Stimulated activated CD8-positive, alpha-beta memory T cell treated with anti-CD3 and anti-CD28 coated beads, Interleukin-4, amount 100 ng/mL, for 4 hours (primary cell): ENCODE results near the gene CRB2.

Source experiments
- DNase-seq, 2 donors: peaks; one replicate each; pipeline ENCODE4 v3.0.0-alpha.2; 2020; ENCODE audit warnings: low read depth in 2 of 2, low spot score in 1 of 2

Gene CRB2

DNA sequence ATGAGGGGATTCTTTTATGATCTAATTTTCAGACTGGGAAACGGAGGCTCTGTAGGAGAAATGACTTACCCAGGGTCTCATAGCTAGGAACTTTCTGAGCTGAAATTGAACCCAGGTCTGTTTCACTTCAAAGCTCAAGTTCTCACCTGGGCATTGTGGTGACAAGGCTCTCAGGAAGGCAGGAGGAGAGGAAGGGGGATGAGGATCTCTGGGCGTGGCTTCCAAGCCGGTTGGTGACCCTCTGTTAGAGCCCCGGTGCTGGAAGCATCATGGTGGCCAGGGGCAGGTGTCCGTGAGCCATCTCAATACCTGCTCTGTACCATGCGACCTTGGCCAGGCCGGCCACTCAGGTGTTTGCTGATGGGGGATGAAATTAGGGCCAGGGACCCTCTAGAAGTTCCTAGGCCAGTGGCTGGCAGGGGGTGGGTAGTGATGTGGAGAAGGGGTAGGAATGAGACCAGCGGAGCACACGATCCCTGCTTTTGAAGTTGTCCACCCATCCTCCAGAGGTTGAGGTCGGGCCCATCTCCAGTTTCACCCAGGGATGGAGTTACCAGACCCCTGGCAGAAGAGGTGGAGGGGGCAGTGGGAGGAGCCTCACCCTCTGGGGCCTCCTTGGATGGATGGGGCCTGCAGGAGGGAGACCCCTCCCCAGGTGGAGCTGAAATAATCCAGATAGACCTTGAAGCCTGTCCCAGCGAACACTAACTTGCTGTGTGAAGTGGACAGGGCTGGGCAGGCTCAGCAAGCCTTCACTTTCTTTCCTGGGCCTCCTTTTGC is 5.9 kb downstream of the CRB2 start:
- DNase-seq, result no peak

DNA sequence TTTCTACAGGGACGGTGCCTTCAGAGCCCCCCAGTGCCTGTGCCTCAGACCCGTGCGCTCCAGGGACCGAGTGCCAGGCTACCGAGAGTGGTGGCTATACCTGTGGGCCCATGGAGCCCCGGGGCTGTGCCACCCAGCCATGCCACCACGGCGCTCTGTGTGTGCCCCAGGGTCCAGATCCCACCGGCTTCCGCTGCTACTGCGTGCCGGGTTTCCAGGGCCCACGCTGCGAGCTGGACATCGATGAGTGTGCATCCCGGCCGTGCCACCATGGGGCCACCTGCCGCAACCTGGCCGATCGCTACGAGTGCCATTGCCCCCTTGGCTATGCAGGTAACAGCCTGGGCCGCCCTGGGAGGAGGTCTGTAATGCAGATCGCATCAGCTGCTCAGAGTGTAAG is 6.9 kb downstream of the CRB2 start:
- DNase-seq, result no peak

DNA sequence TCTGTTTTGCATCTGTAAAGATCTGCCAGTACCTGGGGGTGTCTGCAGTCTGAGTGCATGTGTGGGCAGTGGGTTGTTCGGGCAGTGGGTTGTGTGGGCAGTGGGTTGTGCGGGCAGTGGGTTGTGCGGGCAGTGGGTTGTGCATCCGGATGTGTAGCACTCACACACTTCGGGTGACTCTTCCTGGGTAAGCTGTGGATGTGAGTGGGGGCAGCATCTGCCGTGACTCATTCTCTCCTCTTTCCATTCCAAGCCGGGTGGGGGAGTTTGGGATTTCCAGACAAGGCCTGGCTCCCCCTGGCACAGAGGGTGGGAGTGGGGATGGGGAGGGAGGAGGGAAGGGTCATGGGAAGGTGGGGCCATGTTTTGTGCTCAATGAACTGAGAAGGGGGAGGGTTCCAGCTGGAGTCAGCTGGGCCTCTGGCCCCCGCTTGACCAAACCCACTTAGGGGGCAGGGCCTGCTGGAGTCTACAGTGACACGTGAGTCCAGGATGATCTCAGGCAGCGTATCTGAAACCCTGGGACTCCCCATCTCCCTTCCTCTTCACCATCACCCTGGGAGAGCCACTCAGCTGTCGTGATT is 8.3 kb downstream of the CRB2 start:
- no peak for DNase-seq

- no peak for DNase-seq
Measured at GRCh38 chr9:123365287-123365880, 9.4 kb downstream of the CRB2 start.

DNA sequence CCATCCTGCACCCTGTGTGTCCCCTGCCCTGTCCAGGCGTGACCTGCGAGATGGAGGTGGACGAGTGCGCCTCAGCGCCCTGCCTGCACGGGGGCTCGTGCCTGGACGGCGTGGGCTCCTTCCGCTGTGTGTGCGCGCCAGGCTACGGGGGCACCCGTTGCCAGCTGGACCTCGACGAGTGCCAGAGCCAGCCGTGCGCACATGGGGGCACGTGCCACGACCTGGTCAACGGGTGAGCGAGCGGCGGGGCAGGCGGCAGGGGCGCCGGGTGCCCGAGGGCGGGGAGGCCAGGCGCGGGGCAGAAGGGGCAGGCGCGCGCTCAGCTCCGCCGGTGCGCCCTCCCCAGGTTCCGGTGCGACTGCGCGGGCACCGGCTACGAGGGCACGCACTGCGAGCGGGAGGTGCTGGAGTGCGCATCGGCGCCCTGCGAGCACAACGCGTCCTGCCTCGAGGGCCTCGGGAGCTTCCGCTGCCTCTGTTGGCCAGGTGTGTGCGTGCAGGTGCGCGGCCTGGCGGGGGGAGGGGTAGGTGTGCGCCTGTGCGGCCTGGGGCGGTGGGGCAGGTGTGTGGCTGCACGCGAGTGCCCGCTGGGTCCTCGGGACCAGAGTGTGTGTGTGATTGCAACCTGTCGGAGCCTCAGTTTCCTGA is 10.0 kb downstream of the CRB2 start:
- no peak for DNase-seq

- no peak for DNase-seq
Measured at GRCh38 chr9:123368023-123368422, 12.0 kb downstream of the CRB2 start.

DNA sequence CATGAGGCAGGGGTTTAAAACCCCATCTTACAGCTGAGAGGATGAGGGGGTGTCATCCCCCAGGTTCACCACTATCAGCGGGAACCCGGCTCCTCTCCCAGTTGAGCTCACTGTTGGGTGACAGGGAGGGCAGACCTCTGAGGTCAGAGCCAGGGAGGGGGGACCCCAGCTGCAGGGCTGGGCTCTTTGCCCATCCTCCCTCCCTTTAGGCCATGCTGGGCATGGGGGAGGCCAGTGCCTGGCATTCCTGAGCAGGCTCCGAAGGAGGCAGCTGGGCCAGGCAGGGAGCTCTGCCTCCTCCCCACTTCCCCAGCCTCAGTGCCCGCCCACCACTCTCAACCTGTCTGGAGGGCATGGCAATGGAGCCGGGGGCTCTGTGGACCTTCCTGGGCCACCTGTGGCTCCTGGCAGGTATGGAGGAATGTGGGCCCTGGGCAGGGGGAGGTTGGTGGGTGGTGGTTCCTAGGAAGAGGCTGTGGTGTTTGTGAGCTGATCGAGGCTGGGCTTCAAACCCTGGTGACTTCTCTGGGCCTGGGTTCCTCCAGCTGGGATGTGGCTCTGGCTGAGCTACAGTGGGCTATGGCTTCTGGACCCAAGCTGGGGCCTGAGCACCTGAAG is 12.6 kb downstream of the CRB2 start:
- DNase-seq, result no peak

- DNase-seq, result no peak
Measured at GRCh38 chr9:123369296-123369695, 13.3 kb downstream of the CRB2 start.

GRCh38 chr9:123370108-123370507 is 14.1 kb downstream of the CRB2 start:
- DNase-seq, result no peak

- DNase-seq, result no peak
Measured at GRCh38 chr9:123370526-123371227, 14.7 kb downstream of the CRB2 start.

DNA sequence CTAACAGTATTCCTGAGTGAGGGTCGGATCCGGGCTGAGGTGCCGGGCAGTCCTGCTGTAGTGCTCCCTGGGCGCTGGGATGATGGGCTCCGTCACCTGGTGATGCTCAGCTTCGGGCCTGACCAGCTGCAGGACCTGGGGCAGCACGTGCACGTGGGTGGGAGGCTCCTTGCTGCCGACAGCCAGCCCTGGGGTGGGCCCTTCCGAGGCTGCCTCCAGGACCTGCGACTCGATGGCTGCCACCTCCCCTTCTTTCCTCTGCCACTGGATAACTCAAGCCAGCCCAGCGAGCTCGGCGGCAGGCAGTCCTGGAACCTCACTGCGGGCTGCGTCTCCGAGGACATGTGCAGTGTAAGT is 15.2 kb downstream of the CRB2 start:
- DNase-seq, result no peak

- no peak for DNase-seq
Measured at GRCh38 chr9:123371805-123372590, 16.0 kb downstream of the CRB2 start.

DNA sequence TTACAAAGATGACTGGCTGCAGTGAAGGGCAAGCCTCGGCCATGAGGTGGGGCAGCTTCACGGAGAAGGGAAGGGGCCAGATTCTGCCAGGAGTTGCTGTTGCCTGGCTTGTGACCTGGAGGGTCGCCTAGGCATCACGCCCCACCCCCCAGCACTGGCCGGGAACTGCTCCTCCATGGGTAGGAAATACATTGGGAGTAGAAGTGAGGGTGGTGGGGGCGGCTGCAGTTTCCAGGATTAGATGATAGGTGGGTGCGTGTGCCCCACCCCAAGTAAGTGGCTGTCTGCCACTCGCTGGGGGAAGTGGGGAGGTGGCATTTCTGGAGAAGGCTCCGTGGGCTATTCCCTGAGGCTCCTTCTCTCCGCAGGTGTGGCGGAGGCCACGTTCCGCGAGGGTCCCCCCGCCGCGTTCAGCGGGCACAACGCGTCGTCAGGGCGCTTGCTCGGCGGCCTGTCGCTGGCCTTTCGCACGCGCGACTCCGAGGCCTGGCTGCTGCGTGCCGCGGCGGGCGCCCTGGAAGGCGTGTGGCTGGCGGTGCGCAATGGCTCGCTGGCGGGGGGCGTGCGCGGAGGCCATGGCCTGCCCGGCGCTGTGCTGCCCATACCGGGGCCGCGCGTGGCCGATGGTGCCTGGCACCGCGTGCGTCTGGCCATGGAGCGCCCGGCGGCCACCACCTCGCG is 16.9 kb downstream of the CRB2 start:
- DNase-seq, result no peak

- DNase-seq, result no peak
Measured at GRCh38 chr9:123373447-123373923, 17.5 kb downstream of the CRB2 start.

DNA sequence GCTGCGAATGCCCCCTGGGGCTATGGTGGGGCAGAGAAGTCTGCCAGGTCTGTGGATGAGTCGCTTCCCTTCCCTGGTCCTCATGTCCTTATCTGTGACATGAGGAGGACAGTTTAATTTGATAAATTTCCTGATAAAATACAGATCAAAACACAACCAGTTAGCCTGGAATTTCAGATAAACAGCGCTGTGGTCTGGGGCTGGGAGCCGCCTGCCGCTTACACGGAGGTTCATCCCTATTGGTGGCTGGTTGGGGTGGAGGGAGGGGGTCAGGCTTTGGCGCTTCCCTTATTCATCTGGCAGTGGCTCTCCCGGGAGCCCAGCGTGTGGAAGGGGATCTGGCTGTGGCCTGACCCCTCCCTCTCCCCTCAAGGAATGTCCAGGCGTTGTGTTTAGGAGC is 17.9 kb downstream of the CRB2 start:
- no peak for DNase-seq

GRCh38 chr9:123375469-123376132 is 19.6 kb downstream of the CRB2 start:
- no peak for DNase-seq

- no peak for DNase-seq
Measured at GRCh38 chr9:123376218-123377071, 20.4 kb downstream of the CRB2 start.
